ENCODE measurements around the gene SYT11. TPM values are rescaled to one million over a fixed set of nuclear protein-coding genes. Genes with fewer than 3 reads are reported as not detected.

The SYT11 gene
- polyA plus RNA-seq, 2 of the 4 experiments (the other 2 are of a cell fraction): 2.5 to 2.8 TPM

GRCh38 chr1:155833665-155834295 lies 25.6 kb upstream of the SYT11 start:
- 85% methylated on average over 1 of the region's 1 CpG for WGBS (ENCODE audit: missing lambda C conversion rate)
- Histone ChIP-seq H3K4me2 (no peak overlapping the region), H3K4me3 (no peak overlapping the region), H3K9me3 (no peaks in the 10 kb centered on the region), H3K4me1 (peaks cover 7% of the 10 kb centered on the region; the same call in 2 of the 3 replicates), H3K27ac (no peak overlapping the region)
- peak; percentile 19 to 24; a peak in 3 of 6 replicates for ATAC-seq
- no peak for DNase-seq (ENCODE audit: low read depth in 1 of 2, low spot score in 1 of 2)
- no peak for TF ChIP-seq ATOH8 (CRISPR knock-in tag; IDR thresholded peaks at IDR 0.05; ENCODE audit: low read depth)
- TF ChIP-seq POLR2A (IDR thresholded peaks at IDR 0.05; ENCODE audit: low read length): no peak
- TF ChIP-seq RCOR1 (IDR thresholded peaks at IDR 0.05; ENCODE audit: low read depth, low read length): no peak
- no peak for TF ChIP-seq HOXB13 (CRISPR knock-in tag; IDR thresholded peaks at IDR 0.05; ENCODE audit: low read depth)
- no peak for TF ChIP-seq CTCF (IDR thresholded peaks at IDR 0.05)
- no peak for TF ChIP-seq GATA3 (IDR thresholded peaks at IDR 0.05; ENCODE audit: borderline replicate concordance)
- TF ChIP-seq REST (IDR thresholded peaks at IDR 0.05): no peak
- no peak for TF ChIP-seq FOSB (CRISPR knock-in tag; IDR thresholded peaks at IDR 0.05)
- no peak for TF ChIP-seq ZC3H11A (IDR thresholded peaks at IDR 0.05)
- TF ChIP-seq RNF2 (IDR thresholded peaks at IDR 0.05; ENCODE audit: borderline replicate concordance, low read depth): no peak
- no peak for TF ChIP-seq HOXA7 (CRISPR knock-in tag; IDR thresholded peaks at IDR 0.05)
- no peak for TF ChIP-seq TP53 (CRISPR knock-in tag; IDR thresholded peaks at IDR 0.05)
- TF ChIP-seq JUN (IDR thresholded peaks at IDR 0.05): no peak
- no peak for TF ChIP-seq EHF (CRISPR knock-in tag; IDR thresholded peaks at IDR 0.05)
- TF ChIP-seq ZFP36 (IDR thresholded peaks at IDR 0.05; ENCODE audit: borderline replicate concordance, partially characterized antibody): no peak
- no peak for TF ChIP-seq MAZ (IDR thresholded peaks at IDR 0.05; ENCODE audit: borderline replicate concordance, low read depth, low read length)
- no peak for TF ChIP-seq RARB (CRISPR knock-in tag; IDR thresholded peaks at IDR 0.05)
- TF ChIP-seq MYC (IDR thresholded peaks at IDR 0.05; ENCODE audit: borderline replicate concordance, low read length): no peak
- CTCF ChIA-PET: interaction anchor here (0.8 kb wide), 1 partner anchor 13 kb away, joined by 4 read pairs; no protein-coding TSS in a partner anchor
- FAIRE-seq: no peak
- POLR2A ChIA-PET: interaction anchor here (0.6 kb wide), 1 partner anchor 298 kb away, joined by 3 read pairs; no protein-coding TSS in a partner anchor

GRCh38 chr1:155834296-155834926 lies 25.0 kb upstream of the SYT11 start:
- peaks cover 7% of the 10 kb centered on the region; the same call in 2 of the 3 replicates for H3K4me1 ChIP-seq
- no peak for FAIRE-seq
- CTCF ChIA-PET: interaction anchor here (0.8 kb wide), 1 partner anchor 12 kb away, joined by 4 read pairs; no protein-coding TSS in a partner anchor
- peak; percentile 66 to 78; a peak in 5 of 6 replicates for ATAC-seq
- H3K27ac ChIP-seq: no peak overlapping the region
- H3K4me2 ChIP-seq: no peak overlapping the region
- no peak overlapping the region for H3K4me3 ChIP-seq
- DNase-seq (ENCODE audit: low read depth in 1 of 2, low spot score in 1 of 2): peak in 1 of 2 experiments; percentile 29
- WGBS (ENCODE audit: missing lambda C conversion rate): 97% methylated on average over 11 of the region's 11 CpGs
- POLR2A ChIA-PET: interaction anchor here (0.6 kb wide), 1 partner anchor 299 kb away, joined by 3 read pairs; no protein-coding TSS in a partner anchor
- no peaks in the 10 kb centered on the region for H3K9me3 ChIP-seq
- no peak for TF ChIP-seq E2F6 (IDR thresholded peaks at IDR 0.05; ENCODE audit: borderline replicate concordance, low read depth)
- TF ChIP-seq BCL3 (IDR thresholded peaks at IDR 0.05): no peak
- TF ChIP-seq SMC3 (IDR thresholded peaks at IDR 0.05): no peak
- TF ChIP-seq BHLHE40 (IDR thresholded peaks at IDR 0.05; ENCODE audit: low read depth, low read length): no peak
- TF ChIP-seq TP53 (CRISPR knock-in tag; IDR thresholded peaks at IDR 0.05): no peak
- TF ChIP-seq CEBPB (IDR thresholded peaks at IDR 0.05): no peak
- no peak for TF ChIP-seq KDM5A (IDR thresholded peaks at IDR 0.05)
- TF ChIP-seq GATA3 (IDR thresholded peaks at IDR 0.05; ENCODE audit: borderline replicate concordance): no peak
- TF ChIP-seq HEYL (CRISPR knock-in tag; IDR thresholded peaks at IDR 0.05): no peak
- TF ChIP-seq EP300 (IDR thresholded peaks at IDR 0.05): no peak
- no peak for TF ChIP-seq RNF2 (IDR thresholded peaks at IDR 0.05; ENCODE audit: borderline replicate concordance, low read depth)
- TF ChIP-seq MAZ (IDR thresholded peaks at IDR 0.05; ENCODE audit: borderline replicate concordance, low read depth, low read length): no peak

Measured in A549 (cell line).